GM12875 (cell line): Measurements from ENCODE around the gene TSSK6.

ENCODE experiments used
- H3K4me3 ChIP-seq: one replicate; pipeline ENCODE4 v1.5.1; 2011; ENCODE audit warnings: low read depth, low read length, control low read depth
- TF ChIP-seq, protein P1 (sequence below): IDR thresholded peaks from 2 replicates; pipeline ENCODE4 v1.5.1; 2011; ENCODE audit warnings: low read depth, mild to moderate bottlenecking, control low read depth, inconsistent platforms, low read length, moderate library complexity, borderline replicate concordance; ENCODE audit not compliant: insufficient read depth

TSSK6 gene

DNA sequence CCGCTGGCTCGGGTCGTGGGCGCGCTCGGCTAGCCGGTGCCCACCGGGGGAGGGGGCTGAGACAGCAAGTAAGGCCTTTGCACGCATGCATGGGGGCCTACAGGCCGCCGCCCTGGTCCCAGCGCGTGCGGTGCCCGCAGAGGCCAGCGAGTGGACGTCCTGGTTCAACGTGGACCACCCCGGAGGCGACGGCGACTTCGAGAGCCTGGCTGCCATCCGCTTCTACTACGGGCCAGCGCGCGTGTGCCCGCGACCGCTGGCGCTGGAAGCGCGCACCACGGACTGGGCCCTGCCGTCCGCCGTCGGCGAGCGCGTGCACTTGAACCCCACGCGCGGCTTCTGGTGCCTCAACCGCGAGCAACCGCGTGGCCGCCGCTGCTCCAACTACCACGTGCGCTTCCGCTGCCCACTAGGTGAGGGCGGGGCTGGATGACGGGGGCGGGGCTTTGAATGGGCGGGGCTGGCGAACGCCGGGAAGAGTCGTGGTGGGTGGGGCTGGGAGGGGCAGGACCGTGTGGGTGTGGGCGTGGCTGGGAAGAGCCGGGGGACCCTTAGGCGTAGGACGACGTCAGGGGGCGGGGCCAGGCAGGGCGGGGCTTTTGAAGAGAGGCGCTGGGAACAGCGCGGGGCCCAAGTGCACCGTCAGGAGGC lies 24.8 kb upstream of the TSSK6 start:
- H3K4me3 ChIP-seq, result no peak overlapping the region
- TF ChIP-seq, protein P1, sequence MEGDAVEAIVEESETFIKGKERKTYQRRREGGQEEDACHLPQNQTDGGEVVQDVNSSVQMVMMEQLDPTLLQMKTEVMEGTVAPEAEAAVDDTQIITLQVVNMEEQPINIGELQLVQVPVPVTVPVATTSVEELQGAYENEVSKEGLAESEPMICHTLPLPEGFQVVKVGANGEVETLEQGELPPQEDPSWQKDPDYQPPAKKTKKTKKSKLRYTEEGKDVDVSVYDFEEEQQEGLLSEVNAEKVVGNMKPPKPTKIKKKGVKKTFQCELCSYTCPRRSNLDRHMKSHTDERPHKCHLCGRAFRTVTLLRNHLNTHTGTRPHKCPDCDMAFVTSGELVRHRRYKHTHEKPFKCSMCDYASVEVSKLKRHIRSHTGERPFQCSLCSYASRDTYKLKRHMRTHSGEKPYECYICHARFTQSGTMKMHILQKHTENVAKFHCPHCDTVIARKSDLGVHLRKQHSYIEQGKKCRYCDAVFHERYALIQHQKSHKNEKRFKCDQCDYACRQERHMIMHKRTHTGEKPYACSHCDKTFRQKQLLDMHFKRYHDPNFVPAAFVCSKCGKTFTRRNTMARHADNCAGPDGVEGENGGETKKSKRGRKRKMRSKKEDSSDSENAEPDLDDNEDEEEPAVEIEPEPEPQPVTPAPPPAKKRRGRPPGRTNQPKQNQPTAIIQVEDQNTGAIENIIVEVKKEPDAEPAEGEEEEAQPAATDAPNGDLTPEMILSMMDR, result no peak

DNA sequence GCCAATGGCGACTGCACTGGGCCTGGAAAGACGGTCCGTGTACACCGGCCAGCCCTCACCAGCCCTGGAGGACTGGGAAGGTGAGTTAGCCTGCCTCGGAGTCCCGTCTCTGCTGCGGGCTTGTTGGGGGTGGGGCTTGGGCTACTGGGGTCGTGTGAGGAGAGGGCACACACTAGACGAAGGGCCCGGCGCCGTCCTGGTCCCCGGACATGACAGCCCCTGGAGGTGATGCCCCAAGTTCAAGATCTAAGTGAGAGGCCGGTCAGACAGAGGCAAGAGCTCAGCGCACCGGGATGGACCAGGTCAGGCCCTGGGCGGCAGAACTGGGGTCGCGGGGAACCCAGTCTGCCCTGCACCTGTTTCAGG lies 24.3 kb upstream of the TSSK6 start:
- no peak overlapping the region for H3K4me3 ChIP-seq
- TF ChIP-seq, protein P1, result no peak

DNA sequence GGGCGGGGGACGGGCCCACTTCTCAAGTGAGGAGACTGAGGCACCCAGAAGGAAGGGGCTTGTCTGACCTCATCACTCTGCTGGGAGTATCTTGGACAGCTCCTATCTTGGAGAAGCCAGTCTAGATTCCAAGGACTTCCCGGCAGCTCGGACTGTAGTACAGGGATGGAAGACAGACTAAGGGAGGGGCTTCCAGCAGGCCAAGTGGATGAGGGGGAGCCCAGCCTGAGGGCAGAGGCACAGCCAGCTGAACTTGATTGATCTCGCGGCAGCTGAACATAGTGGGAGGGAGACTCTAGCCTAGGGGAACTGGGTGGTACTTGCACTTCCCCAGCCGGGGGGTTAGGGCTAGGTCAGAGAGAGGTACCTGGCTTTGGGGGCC lies 23.4 kb upstream of the TSSK6 start:
- H3K4me3 ChIP-seq, result no peak overlapping the region
- TF ChIP-seq, protein P1, result no peak

DNA sequence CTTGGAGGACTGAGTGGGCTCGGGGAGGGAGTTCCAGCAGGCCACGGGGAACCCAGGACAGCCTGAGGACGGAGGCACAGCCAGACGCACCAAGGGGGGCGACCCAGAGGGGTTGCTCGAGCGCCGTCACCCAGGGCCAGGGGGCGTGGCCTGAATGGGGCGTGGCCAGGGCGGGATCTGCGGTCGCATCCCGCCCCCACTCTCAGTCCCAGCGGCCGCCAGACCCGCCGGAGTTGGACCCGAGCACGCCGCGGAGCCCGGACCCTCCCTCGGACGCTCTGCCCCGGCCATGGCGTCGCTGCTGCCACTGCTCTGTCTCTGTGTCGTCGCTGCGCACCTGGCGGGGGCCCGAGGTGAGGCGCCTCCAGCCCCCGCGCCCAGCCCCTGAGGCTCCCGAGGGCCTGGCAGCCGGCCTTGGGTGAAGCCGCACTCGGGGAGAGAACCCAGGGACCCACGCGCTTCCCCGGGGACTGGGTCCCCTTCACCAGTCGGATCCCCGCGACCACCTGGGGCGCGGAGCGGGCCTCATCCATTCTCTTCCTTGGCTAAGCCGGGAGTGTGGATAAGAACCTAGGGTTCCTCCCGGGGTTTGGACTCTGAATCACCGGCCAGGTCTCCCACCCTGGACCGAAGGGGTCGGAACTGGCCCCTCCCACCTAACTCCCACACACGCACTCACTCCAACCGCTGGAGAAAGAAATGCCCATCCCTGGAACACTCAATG lies 22.9 kb upstream of the TSSK6 start, which contains the start of gene CILP2:
TSS of gene CILP2 (plus strand) at position 205 of the 724 bp plus-strand sequence. CDS start at position 290, 85 bp downstream.
- H3K4me3 ChIP-seq, result peak within 1 kb of the TSS; percentile 19
- TF ChIP-seq, protein P1, result no peak

DNA sequence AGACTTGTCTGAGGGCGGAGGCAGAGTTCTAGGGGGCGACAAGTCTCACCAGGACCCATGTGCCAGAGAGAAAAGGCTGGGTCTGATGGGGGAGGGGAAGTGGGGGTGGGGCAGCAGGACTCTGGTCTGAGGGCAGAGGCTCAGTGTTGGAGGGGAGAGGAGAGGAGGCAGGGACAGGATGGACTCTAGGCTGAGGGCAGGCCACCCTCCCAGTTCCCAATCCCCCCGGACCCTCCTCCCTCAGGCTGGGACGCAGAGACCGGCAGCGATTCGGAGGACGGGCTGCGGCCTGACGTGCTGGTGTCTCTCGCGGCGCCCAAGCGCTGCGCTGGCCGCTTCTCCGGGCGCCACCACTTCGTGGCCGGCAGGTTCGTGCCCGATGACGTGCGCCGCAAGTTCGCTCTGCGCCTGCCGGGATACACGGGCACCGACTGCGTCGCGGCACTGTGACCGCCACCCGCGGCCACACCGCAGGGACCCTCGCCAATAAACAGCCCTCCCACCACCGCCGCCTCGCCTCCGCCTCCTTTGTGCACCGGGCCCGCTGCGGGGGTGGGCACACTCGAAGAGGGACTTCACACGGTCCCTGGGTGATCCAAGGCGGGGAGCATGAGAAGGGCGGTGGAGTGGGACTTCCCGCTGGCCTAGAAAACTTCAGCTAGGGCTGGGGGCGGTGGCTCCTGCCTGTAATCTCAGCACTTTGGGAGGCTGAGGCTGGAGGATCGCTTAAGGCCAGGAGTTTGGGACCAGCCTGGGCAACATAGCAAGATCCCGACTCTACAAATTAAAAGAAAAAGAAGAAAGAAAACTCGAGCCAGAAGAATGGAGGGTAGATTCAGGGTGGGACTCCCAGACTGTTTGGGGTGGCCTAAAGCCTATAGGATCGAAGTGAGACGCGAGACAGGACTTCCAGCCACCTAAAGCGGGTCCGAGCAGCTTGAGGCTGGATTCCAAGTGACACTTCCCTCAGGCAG lies 22.0 kb upstream of the TSSK6 start:
- no peak overlapping the region for H3K4me3 ChIP-seq
- TF ChIP-seq, protein P1, result no peak

DNA sequence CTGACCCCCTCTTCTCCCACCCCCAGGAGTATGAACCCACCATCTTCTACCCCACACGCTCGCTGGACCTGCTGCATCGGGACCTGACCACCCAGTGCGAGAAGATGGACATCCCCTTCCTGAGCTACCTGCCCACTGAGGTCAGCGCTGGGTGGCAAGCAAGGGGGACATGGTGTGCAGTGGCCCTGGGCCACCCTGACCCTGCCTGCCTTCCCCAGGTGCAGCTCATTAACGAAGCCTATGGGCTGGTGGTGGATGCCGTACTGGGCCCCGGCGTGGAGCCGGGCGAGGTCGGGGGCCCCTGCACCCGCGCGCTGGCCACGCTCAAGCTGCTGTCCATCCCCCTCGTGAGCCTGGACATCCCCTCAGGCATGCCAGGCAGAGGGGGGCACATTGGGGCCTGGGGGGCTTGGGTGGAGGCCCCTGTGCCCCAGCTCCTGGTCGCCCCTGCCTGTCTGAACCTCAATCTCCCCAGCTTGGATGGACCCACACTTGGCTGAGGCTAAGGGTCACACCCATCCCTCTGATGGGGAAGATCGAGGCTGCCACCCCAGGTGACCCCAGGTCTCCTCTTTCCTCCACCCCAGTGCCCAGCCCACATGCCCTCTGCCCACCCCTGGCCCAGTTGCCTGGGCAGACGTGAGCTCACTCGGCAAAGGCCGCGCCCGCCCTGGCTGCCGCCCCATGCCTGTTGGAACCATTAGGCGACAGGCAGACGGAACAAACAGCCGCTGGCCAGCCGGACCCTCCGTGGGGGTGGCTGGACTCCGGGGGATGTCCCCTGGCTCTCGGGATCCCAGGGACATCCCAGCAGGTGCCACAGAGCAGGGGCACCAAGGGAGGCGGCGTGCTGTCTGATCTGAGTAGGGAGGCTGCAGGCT lies 20.2 kb upstream of the TSSK6 start:
- H3K4me3 ChIP-seq, result no peak overlapping the region
- TF ChIP-seq, protein P1, result no peak
